ENCODE results near the gene LGR4. TPM values are rescaled to one million over a fixed set of nuclear protein-coding genes. Genes with fewer than 3 reads are reported as not detected.

The LGR4 gene
- polyA plus RNA-seq, 2 donors: 10.5 to 11.8 TPM

GRCh38 chr11:27464909-27465308 is 7.7 kb downstream of the LGR4 start:
- 39 to 47% methylated on average over 2 of the region's 2 CpGs for WGBS, 2 donors
- peaks cover 2 to 3% of the 10 kb centered on the region in 2 donors for H3K4me1 ChIP-seq (ENCODE audit: control insufficient read depth in 2 of 2, insufficient read depth in 2 of 2, low read length in 1 of 2)
- H3K36me3 ChIP-seq (ENCODE audit: control insufficient read depth in 2 of 2, insufficient read depth in 2 of 2, low read length in 1 of 2): no peaks in the 10 kb centered on the region
- H3K4me3 ChIP-seq (ENCODE audit: low read depth in 1 of 2, low read length in 2 of 2): no peak overlapping the region
- no peaks in the 10 kb centered on the region for H3K9me3 ChIP-seq (ENCODE audit: control insufficient read depth in 2 of 2, insufficient read depth in 1 of 2, low read depth in 1 of 2, low read length in 1 of 2)
- no peaks in the 10 kb centered on the region for H3K27me3 ChIP-seq (ENCODE audit: control insufficient read depth in 1 of 2, insufficient read depth in 2 of 2, low read length in 2 of 2)
- peak overlapping the region in 1 of 2 donors; percentile 69 for H3K27ac ChIP-seq (ENCODE audit: low read depth in 2 of 2, low read length in 1 of 2)

DNA sequence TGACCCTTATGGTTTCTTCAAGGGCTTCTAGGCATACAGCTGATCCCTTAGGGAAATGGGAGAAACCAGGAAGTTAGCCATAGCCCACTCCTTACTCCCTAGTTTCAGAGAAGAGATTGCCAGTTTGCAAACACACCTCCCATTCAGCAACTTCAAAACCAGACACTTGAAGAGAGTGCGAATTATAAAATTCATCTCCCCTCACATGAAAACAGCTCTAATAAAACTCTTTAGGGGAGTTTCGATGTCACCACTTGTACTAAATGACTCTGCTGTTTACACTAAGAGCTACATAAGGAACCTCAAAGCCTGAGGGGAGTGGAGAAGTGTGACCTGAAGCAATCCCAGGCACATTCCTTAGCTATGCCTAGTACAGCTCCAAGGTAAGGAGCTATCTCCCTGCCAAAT is 8.3 kb downstream of the LGR4 start:
- H3K4me3 ChIP-seq (ENCODE audit: low read depth in 1 of 2, low read length in 2 of 2): no peak overlapping the region
- peak overlapping the region; percentile 62 to 81 for H3K27ac ChIP-seq (ENCODE audit: low read depth in 2 of 2, low read length in 1 of 2)
- H3K27me3 ChIP-seq (ENCODE audit: control insufficient read depth in 1 of 2, insufficient read depth in 2 of 2, low read length in 2 of 2): no peaks in the 10 kb centered on the region
- peaks cover 2 to 3% of the 10 kb centered on the region in 2 donors for H3K4me1 ChIP-seq (ENCODE audit: control insufficient read depth in 2 of 2, insufficient read depth in 2 of 2, low read length in 1 of 2)
- H3K9me3 ChIP-seq (ENCODE audit: control insufficient read depth in 2 of 2, insufficient read depth in 1 of 2, low read depth in 1 of 2, low read length in 1 of 2): no peaks in the 10 kb centered on the region
- no peaks in the 10 kb centered on the region for H3K36me3 ChIP-seq (ENCODE audit: control insufficient read depth in 2 of 2, insufficient read depth in 2 of 2, low read length in 1 of 2)
- WGBS, 2 donors: 39 to 51% methylated on average over 2 of the region's 2 CpGs

- H3K27ac ChIP-seq (ENCODE audit: low read depth in 2 of 2, low read length in 1 of 2): peak overlapping the region; percentile 12 to 47
- WGBS, 2 donors: 48 to 56% methylated on average over 5 of the region's 5 CpGs
- H3K4me1 ChIP-seq (ENCODE audit: control insufficient read depth in 2 of 2, insufficient read depth in 2 of 2, low read length in 1 of 2): peaks cover 2 to 3% of the 10 kb centered on the region in 2 donors
- no peaks in the 10 kb centered on the region for H3K36me3 ChIP-seq (ENCODE audit: control insufficient read depth in 2 of 2, insufficient read depth in 2 of 2, low read length in 1 of 2)
- no peaks in the 10 kb centered on the region for H3K9me3 ChIP-seq (ENCODE audit: control insufficient read depth in 2 of 2, insufficient read depth in 1 of 2, low read depth in 1 of 2, low read length in 1 of 2)
- H3K27me3 ChIP-seq (ENCODE audit: control insufficient read depth in 1 of 2, insufficient read depth in 2 of 2, low read length in 2 of 2): no peaks in the 10 kb centered on the region
- no peak overlapping the region for H3K4me3 ChIP-seq (ENCODE audit: low read depth in 1 of 2, low read length in 2 of 2)
These were observed 10.0 kb downstream of the LGR4 start for GRCh38 chr11:27462543-27462942.

DNA sequence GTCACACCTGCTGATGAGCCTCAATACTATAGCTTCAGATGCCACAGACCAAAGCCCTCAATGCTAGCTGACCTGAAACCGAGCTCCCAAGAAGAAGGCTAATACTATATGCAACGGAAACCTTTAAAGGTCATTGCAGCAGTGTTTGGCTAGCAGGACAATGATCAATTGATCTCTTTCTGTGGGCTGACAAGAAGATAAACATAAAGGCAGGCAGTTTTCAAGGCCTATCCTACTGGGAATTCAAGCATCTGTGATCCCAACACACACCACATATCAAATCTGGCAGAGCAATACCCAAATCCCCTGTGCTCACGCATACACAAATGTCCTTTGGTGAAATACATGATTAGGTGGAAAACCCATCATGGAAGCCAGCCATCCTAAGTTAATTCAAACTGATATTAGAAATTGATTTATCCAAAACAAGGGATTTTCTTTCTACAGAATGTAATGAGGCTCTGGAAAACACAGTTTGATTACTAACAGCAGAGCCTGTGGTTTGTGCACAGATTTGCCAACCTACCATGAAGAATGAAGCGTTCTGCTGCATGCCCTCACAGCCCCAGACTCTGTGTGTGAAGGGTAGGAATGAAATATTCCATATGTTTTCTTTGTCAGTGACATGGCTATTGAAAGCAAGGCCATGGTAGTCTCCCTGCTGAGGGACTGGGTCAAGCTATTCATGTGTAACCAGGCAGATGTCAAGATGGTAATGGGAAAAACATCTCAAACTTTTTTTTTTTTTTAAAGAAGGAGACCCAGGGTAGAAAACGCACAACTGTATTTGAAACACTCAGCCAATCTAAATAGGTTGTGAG is 12.2 kb downstream of the LGR4 start:
- Histone ChIP-seq H3K4me1 (ENCODE audit: control insufficient read depth in 2 of 2, insufficient read depth in 2 of 2, low read length in 1 of 2) (peaks cover 2 to 3% of the 10 kb centered on the region in 2 donors), H3K4me3 (ENCODE audit: low read depth in 1 of 2, low read length in 2 of 2) (no peak overlapping the region), H3K36me3 (ENCODE audit: control insufficient read depth in 2 of 2, insufficient read depth in 2 of 2, low read length in 1 of 2) (no peaks in the 10 kb centered on the region), H3K9me3 (ENCODE audit: control insufficient read depth in 2 of 2, insufficient read depth in 1 of 2, low read depth in 1 of 2, low read length in 1 of 2) (no peaks in the 10 kb centered on the region), H3K27ac (ENCODE audit: low read depth in 2 of 2, low read length in 1 of 2) (no peak overlapping the region), H3K27me3 (ENCODE audit: control insufficient read depth in 1 of 2, insufficient read depth in 2 of 2, low read length in 2 of 2) (no peaks in the 10 kb centered on the region)
- 74 to 86% methylated on average over 5 of the region's 5 CpGs for WGBS, 2 donors

DNA sequence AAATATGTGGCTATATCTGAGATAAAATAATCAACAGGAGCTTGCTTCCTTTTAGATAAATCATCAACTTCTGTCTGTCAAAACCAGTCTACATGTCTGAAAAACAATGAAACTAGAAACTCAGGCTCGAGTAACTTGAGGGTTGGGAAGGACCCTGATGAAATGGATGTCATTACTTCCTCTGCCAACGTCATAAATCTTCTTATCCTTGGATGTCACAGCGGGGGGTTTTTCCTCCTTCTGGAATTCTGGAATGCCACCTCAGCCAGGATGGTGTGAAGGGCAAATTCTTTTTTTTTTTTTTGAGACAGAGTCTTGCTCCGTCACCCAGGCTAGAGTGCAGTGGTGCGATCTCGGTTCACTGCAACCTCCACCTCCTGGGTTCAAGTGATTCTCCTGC is 13.4 kb downstream of the LGR4 start:
- H3K27me3 ChIP-seq (ENCODE audit: control insufficient read depth in 1 of 2, insufficient read depth in 2 of 2, low read length in 2 of 2): no peaks in the 10 kb centered on the region
- peaks cover 2% of the 10 kb centered on the region in 2 donors for H3K4me1 ChIP-seq (ENCODE audit: control insufficient read depth in 2 of 2, insufficient read depth in 2 of 2, low read length in 1 of 2)
- 68 to 80% methylated on average over 6 of the region's 6 CpGs for WGBS, 2 donors
- no peaks in the 10 kb centered on the region for H3K9me3 ChIP-seq (ENCODE audit: control insufficient read depth in 2 of 2, insufficient read depth in 1 of 2, low read depth in 1 of 2, low read length in 1 of 2)
- no peak overlapping the region for H3K27ac ChIP-seq (ENCODE audit: low read depth in 2 of 2, low read length in 1 of 2)
- no peaks in the 10 kb centered on the region for H3K36me3 ChIP-seq (ENCODE audit: control insufficient read depth in 2 of 2, insufficient read depth in 2 of 2, low read length in 1 of 2)
- H3K4me3 ChIP-seq (ENCODE audit: low read depth in 1 of 2, low read length in 2 of 2): no peak overlapping the region

DNA sequence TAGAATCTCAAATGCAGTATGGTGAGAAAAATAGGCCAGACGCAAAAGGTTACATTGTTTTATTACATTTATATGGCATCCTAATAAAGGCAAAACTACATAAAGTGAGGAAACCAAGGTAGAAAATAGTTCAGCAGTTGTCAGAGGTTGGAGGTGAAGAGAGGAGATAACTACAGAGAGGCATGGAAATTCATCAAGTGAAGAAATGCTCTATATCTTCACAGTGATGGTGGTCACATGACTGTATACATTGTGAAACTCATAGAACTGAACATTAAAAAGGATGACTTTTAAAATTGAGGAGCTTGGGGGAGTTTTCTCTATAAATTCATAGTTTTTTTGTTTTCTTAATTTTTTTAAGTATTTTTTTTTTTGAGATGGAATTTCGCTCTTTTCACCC is 14.4 kb downstream of the LGR4 start:
- Histone ChIP-seq H3K4me3 (ENCODE audit: low read depth in 1 of 2, low read length in 2 of 2) (no peak overlapping the region), H3K36me3 (ENCODE audit: control insufficient read depth in 2 of 2, insufficient read depth in 2 of 2, low read length in 1 of 2) (no peaks in the 10 kb centered on the region), H3K27me3 (ENCODE audit: control insufficient read depth in 1 of 2, insufficient read depth in 2 of 2, low read length in 2 of 2) (no peaks in the 10 kb centered on the region), H3K9me3 (ENCODE audit: control insufficient read depth in 2 of 2, insufficient read depth in 1 of 2, low read depth in 1 of 2, low read length in 1 of 2) (no peaks in the 10 kb centered on the region), H3K27ac (ENCODE audit: low read depth in 2 of 2, low read length in 1 of 2) (no peak overlapping the region), H3K4me1 (ENCODE audit: control insufficient read depth in 2 of 2, insufficient read depth in 2 of 2, low read length in 1 of 2) (peaks cover 0 to 2% of the 10 kb centered on the region in 2 donors)
- 96 to 97% methylated on average over 2 of the region's 2 CpGs for WGBS, 2 donors

DNA sequence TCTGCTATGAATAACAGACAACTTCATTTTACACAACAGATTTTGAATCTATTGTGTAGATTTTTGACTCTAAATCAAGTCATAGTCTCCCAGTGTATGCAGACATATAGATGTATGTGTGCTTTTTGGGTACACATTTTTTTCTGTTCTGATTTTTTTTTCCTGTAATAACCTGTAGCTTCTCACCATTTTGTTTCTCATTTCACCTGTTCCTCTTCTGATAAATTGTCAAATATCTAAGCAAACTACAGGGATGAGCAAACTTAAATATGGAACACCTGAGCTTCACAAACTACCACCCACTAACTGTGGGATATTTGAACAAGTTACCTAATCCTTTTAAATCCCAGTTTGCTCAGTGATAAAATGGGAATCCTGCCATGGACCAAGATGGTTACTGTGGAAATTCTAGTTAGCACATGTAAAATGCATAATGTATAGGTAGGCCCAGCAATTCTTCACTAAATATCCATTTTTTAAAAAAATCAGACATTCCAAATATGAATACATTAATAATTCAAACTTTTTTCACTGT is 15.7 kb downstream of the LGR4 start:
- H3K27ac ChIP-seq (ENCODE audit: low read depth in 2 of 2, low read length in 1 of 2): no peak overlapping the region

DNA sequence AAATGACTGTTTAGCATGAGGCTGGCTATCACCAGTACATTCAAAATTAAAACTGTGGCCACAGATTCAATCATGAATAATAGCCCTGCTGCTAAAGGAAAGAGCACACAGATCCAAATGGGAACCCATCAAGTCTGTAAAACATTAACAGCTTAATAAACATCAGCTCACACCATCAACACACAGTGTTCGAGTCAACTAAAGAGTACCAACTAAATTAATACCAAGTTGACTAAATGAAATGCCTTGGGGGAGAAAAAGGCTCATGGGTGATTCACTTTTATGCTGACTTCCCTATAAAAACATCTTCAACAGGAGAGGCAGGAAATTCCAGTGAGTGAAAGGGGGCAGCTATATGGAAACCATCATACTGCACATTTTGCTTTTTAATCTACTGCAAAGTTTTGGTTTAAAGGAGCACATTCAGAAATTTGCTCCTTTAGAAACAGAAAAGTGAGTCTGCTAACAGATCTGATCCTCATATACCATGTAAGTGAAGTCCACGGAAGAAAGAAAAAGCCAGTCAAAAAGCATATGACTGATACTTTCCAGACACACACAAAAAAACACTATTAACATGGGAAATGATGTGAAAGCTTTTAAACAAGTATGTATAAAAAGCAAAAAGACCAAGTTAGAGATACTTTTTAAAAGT is 16.3 kb downstream of the LGR4 start:
- no peaks in the 10 kb centered on the region for H3K4me1 ChIP-seq (ENCODE audit: control insufficient read depth in 2 of 2, insufficient read depth in 2 of 2, low read length in 1 of 2)
- H3K36me3 ChIP-seq (ENCODE audit: control insufficient read depth in 2 of 2, insufficient read depth in 2 of 2, low read length in 1 of 2): no peaks in the 10 kb centered on the region
- WGBS, 2 donors: 33 to 49% methylated on average over 2 of the region's 2 CpGs
- no peaks in the 10 kb centered on the region for H3K9me3 ChIP-seq (ENCODE audit: control insufficient read depth in 2 of 2, insufficient read depth in 1 of 2, low read depth in 1 of 2, low read length in 1 of 2)
- H3K27ac ChIP-seq (ENCODE audit: low read depth in 2 of 2, low read length in 1 of 2): no peak overlapping the region
- no peak overlapping the region for H3K4me3 ChIP-seq (ENCODE audit: low read depth in 1 of 2, low read length in 2 of 2)
- H3K27me3 ChIP-seq (ENCODE audit: control insufficient read depth in 1 of 2, insufficient read depth in 2 of 2, low read length in 2 of 2): no peaks in the 10 kb centered on the region

More for the DNA sequence above, 15.7 kb downstream of the LGR4 start:
- H3K4me1 ChIP-seq (ENCODE audit: control insufficient read depth in 2 of 2, insufficient read depth in 2 of 2, low read length in 1 of 2): no peaks in the 10 kb centered on the region
- H3K27me3 ChIP-seq (ENCODE audit: control insufficient read depth in 1 of 2, insufficient read depth in 2 of 2, low read length in 2 of 2): no peaks in the 10 kb centered on the region
- no peak overlapping the region for H3K4me3 ChIP-seq (ENCODE audit: low read depth in 1 of 2, low read length in 2 of 2)
- H3K36me3 ChIP-seq (ENCODE audit: control insufficient read depth in 2 of 2, insufficient read depth in 2 of 2, low read length in 1 of 2): no peaks in the 10 kb centered on the region
- no peaks in the 10 kb centered on the region for H3K9me3 ChIP-seq (ENCODE audit: control insufficient read depth in 2 of 2, insufficient read depth in 1 of 2, low read depth in 1 of 2, low read length in 1 of 2)

DNA sequence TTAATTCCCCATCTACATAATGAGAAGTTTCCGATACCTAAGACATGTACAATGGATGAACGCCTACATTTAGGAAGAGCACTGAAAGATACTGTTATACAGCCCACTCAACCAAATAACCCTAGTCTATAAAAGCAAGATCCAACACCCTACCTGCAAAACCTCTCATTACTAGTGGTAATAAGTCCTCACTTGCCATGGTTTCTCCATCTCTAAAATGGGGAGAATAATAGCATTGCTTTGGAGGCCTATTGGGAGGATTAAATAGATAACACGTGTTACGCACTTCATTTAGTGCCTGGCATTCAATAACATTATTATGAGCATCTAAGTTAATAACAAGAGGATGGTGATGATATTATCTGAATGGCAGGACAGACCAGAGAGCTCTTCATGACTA is 16.9 kb downstream of the LGR4 start:
- Histone ChIP-seq H3K27ac (ENCODE audit: low read depth in 2 of 2, low read length in 1 of 2) (no peak overlapping the region), H3K4me3 (ENCODE audit: low read depth in 1 of 2, low read length in 2 of 2) (no peak overlapping the region), H3K36me3 (ENCODE audit: control insufficient read depth in 2 of 2, insufficient read depth in 2 of 2, low read length in 1 of 2) (no peaks in the 10 kb centered on the region), H3K9me3 (ENCODE audit: control insufficient read depth in 2 of 2, insufficient read depth in 1 of 2, low read depth in 1 of 2, low read length in 1 of 2) (no peaks in the 10 kb centered on the region), H3K27me3 (ENCODE audit: control insufficient read depth in 1 of 2, insufficient read depth in 2 of 2, low read length in 2 of 2) (no peaks in the 10 kb centered on the region), H3K4me1 (ENCODE audit: control insufficient read depth in 2 of 2, insufficient read depth in 2 of 2, low read length in 1 of 2) (no peaks in the 10 kb centered on the region)
- WGBS, 2 donors: 80 to 91% methylated on average over 4 of the region's 4 CpGs

Data from esophagus (tissue), 2 donors.